Caco-2 (cell line): Measurements from ENCODE around the gene INPP5D. TPM values are rescaled to one million over a fixed set of nuclear protein-coding genes. Genes with fewer than 3 reads are reported as not detected.

Experiments used
- BruUV-seq: library from RNA; stranded (reverse); fragments of 400-500 nt; replicated peaks from 2 replicates; lab custom pipeline; 2021; lab: Mats Ljungman, UMichigan
- CTCF ChIA-PET: fragments of 300-600 bp; sonication (Branson Sonifier 250); formaldehyde crosslinking; loops from one replicate; lab custom pipeline; 2022; ENCODE audit warnings: antibody characterized with exemption; lab: Charles Lee
- POLR2A ChIA-PET: fragments of 300-600 bp; sonication (Branson Sonifier 250); formaldehyde crosslinking; loops from one replicate; lab custom pipeline; 2022; ENCODE audit warnings: antibody characterized with exemption; lab: Charles Lee
- DNase-seq, 2 experiments: peaks; one replicate each; pipeline versions ENCODE4 v3.0.0 to v3.0.0-alpha.2; 2020 to 2022
- H3K27me3 ChIP-seq: replicated peaks from 2 replicates; pipeline ENCODE4 v1.6.0; 2011; ENCODE audit warnings: low read length; ENCODE audit not compliant: control insufficient read depth, insufficient read depth
- H3K36me3 ChIP-seq: 2 replicates; pipeline ENCODE4 v1.5.1; 2011; ENCODE audit warnings: low read length; ENCODE audit not compliant: control insufficient read depth, insufficient read depth
- H3K4me1 ChIP-seq: fragments of 250-450 bp; sonication (Bioruptor Pico); 2 replicates; pipeline ENCODE4 v1.5.1; 2020; ENCODE audit warnings: mild to moderate bottlenecking
- H3K4me3 ChIP-seq: 2 replicates; pipeline ENCODE4 v1.5.1; 2011; ENCODE audit warnings: low read depth, mild to moderate bottlenecking, control low read depth, low read length
- H3K9me3 ChIP-seq: fragments of 250-450 bp; sonication (Bioruptor Pico); 2 replicates; pipeline ENCODE4 v1.5.1; 2020; ENCODE audit warnings: mild to moderate bottlenecking, moderate library complexity
- H3K27ac Mint-ChIP-seq: one replicate; pipeline ENCODE4 v1.8.0; 2022; ENCODE audit warnings: mixed read lengths; ENCODE audit not compliant: unreplicated experiment
- H3K27me3 Mint-ChIP-seq: one replicate; pipeline ENCODE4 v1.8.0; 2022; ENCODE audit warnings: mixed read lengths; ENCODE audit not compliant: insufficient read depth, unreplicated experiment
- H3K36me3 Mint-ChIP-seq: one replicate; pipeline ENCODE4 v1.8.0; 2022; ENCODE audit warnings: mild to moderate bottlenecking, mixed read lengths; ENCODE audit not compliant: insufficient read depth, unreplicated experiment
- H3K4me1 Mint-ChIP-seq: one replicate; pipeline ENCODE4 v1.8.0; 2022; ENCODE audit warnings: low read depth, mixed read lengths; ENCODE audit not compliant: unreplicated experiment
- H3K4me3 Mint-ChIP-seq: one replicate; pipeline ENCODE4 v1.8.0; 2022; ENCODE audit warnings: mild to moderate bottlenecking, moderate library complexity, mixed read lengths; ENCODE audit not compliant: unreplicated experiment
- H3K9me3 Mint-ChIP-seq: one replicate; pipeline ENCODE4 v1.8.0; 2022; ENCODE audit warnings: mixed read lengths; ENCODE audit not compliant: unreplicated experiment
- intact Hi-C: fragments of 100-400 bp; cut with micrococcal nuclease; formaldehyde crosslinking; loops from one replicate; pipeline ENCODE4 v1.10.0; 2022; ENCODE audit not compliant: unreplicated experiment
- total RNA-seq: library from RNA; stranded (reverse); gene quantifications from 2 replicates; pipeline ENCODE4 v1.2.3, GENCODE V29; 2022
- TF ChIP-seq, protein P1 (sequence below), 2 experiments: fragments of 200-600 bp in 1 of 2; IDR thresholded peaks; 1 replicate in 1 of 2; 2 replicates in 1 of 2; pipeline versions ENCODE4 v1.5.1 to v1.8.0; 2011 to 2022; ENCODE audit warnings: antibody characterized with exemption in 1 of 2, control low read depth in 1 of 2, inconsistent platforms in 1 of 2, low read depth in 1 of 2, low read length in 1 of 2, mild to moderate bottlenecking in 1 of 2, moderate library complexity in 1 of 2; ENCODE audit not compliant: insufficient read depth in 1 of 2, severe bottlenecking in 1 of 2, unreplicated experiment in 1 of 2

The INPP5D gene
- total RNA-seq, 1 experiment from 2014 or later = not detected

DNA sequence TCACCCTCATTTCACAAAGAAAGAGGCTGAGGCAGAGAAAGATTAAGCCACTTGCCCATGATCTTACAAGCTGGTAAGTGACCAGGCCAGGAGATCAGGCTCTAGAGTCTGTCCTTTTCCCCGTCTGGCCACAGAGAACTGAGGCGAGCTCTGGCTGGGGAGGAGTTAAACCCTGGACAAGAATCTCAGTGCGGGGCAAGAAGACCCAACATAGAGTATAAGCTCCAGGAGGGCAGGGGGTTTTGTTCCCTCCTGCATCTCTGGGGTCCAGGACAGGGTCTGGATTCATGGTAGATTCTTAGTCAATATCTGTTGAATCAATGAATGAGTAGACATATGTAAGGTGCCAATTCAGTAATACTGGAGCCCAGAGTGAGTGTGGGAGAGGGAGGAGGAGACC, 12.9 kb upstream of the INPP5D start:
- POLR2A ChIA-PET = no interaction called here
- H3K27me3 ChIP-seq = no peaks in the 10 kb centered on the region
- peaks cover 16% of the 10 kb centered on the region for H3K27me3 Mint-ChIP-seq
- no peaks in the 10 kb centered on the region for H3K9me3 Mint-ChIP-seq
- H3K36me3 ChIP-seq = no peaks in the 10 kb centered on the region
- peaks cover 8% of the 10 kb centered on the region for H3K4me1 Mint-ChIP-seq
- no peaks in the 10 kb centered on the region for H3K4me1 ChIP-seq
- H3K36me3 Mint-ChIP-seq = no peaks in the 10 kb centered on the region
- intact Hi-C loops = no loop called here
- TF ChIP-seq, protein P1, sequence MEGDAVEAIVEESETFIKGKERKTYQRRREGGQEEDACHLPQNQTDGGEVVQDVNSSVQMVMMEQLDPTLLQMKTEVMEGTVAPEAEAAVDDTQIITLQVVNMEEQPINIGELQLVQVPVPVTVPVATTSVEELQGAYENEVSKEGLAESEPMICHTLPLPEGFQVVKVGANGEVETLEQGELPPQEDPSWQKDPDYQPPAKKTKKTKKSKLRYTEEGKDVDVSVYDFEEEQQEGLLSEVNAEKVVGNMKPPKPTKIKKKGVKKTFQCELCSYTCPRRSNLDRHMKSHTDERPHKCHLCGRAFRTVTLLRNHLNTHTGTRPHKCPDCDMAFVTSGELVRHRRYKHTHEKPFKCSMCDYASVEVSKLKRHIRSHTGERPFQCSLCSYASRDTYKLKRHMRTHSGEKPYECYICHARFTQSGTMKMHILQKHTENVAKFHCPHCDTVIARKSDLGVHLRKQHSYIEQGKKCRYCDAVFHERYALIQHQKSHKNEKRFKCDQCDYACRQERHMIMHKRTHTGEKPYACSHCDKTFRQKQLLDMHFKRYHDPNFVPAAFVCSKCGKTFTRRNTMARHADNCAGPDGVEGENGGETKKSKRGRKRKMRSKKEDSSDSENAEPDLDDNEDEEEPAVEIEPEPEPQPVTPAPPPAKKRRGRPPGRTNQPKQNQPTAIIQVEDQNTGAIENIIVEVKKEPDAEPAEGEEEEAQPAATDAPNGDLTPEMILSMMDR (IDR thresholded peaks at IDR 0.05; ENCODE audit: insufficient read depth in 1 of 2, low read depth in 1 of 2, low read length in 1 of 2, severe bottlenecking in 1 of 2, unreplicated experiment in 1 of 2) = no peak
- H3K4me3 Mint-ChIP-seq = no peak overlapping the region
- CTCF ChIA-PET = no interaction called here
- H3K27ac Mint-ChIP-seq = no peak overlapping the region
- H3K4me3 ChIP-seq = no peak overlapping the region
- no peak for DNase-seq
- no TSS peak for BruUV-seq
- no peaks in the 10 kb centered on the region for H3K9me3 ChIP-seq

DNA sequence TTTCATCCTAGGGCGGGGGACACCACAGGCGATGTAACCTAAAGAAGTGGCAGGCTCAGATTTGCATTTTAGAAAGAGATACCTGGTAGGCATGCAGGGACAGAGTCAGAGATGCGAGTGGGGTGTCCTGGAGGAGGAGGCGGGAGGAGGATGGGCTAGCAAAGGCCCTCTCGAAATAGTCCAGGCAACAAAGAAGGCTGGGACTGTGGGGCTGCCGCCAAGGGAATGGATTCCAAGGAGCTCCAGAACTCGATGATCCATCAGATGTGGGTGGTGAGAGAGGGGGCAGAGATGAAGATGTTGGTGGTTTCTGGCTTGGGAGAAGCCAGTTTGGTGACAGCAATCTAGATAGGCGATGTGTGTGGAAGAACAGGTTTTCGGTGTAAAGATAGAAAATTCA, 12.5 kb upstream of the INPP5D start:
- BruUV-seq = no TSS peak
- no peaks in the 10 kb centered on the region for H3K27me3 ChIP-seq
- H3K4me1 ChIP-seq = no peaks in the 10 kb centered on the region
- Mint-ChIP-seq H3K27ac (no peak overlapping the region), H3K9me3 (no peaks in the 10 kb centered on the region), H3K4me1 (peaks cover 8% of the 10 kb centered on the region), H3K4me3 (no peak overlapping the region), H3K27me3 (peaks cover 16% of the 10 kb centered on the region), H3K36me3 (no peaks in the 10 kb centered on the region)
- ChIA-PET CTCF (no interaction called here), POLR2A (no interaction called here)
- TF ChIP-seq, protein P1 (IDR thresholded peaks at IDR 0.05; ENCODE audit: insufficient read depth in 1 of 2, low read depth in 1 of 2, low read length in 1 of 2, severe bottlenecking in 1 of 2, unreplicated experiment in 1 of 2) = no peak
- no peaks in the 10 kb centered on the region for H3K36me3 ChIP-seq
- H3K4me3 ChIP-seq = no peak overlapping the region
- intact Hi-C loops = no loop called here
- H3K9me3 ChIP-seq = no peaks in the 10 kb centered on the region
- DNase-seq = no peak

DNA sequence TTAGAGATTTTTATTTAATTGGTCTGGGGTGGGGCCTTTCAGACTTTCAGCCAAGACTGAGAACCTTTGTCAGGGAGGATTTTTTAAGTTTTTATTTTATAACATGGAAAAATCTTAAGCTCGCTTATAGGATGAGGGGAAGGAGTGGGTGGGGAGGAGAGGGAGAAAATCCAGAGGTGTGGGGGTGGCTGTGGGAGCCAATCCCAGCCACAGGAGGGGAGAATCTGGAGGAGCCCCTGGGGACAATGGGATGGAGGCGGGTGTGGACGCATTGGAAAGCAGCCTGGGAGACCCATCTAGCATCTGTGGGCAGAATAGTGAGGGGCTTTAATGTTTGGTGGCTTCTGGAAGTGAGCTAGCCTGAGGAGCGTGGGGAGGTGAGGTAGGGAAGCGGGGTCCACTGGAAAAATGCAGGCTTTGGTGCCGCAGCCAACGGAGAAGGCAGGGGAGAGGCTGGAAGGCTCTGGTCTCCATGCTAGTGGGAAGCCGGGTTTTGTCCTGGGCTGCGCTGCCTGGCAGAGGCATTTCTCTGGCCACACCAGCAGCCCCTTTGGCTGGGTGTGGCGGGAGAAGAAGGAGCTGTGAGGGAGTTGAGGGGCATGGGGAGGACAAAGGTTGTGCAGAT, 11.5 kb upstream of the INPP5D start:
- CTCF ChIA-PET = interaction anchor here (1.0 kb wide), 1 partner anchor 203 kb away, joined by 5 read pairs; the partner anchor contains the start of gene ATG16L1
- POLR2A ChIA-PET = no interaction called here

More for the DNA sequence above, 11.5 kb upstream of the INPP5D start:
- no peaks in the 10 kb centered on the region for H3K4me1 ChIP-seq
- BruUV-seq = no TSS peak
- H3K27me3 ChIP-seq = no peaks in the 10 kb centered on the region
- no peaks in the 10 kb centered on the region for H3K36me3 ChIP-seq
- TF ChIP-seq, protein P1 (IDR thresholded peaks at IDR 0.05; ENCODE audit: insufficient read depth in 1 of 2, low read depth in 1 of 2, low read length in 1 of 2, severe bottlenecking in 1 of 2, unreplicated experiment in 1 of 2) = no peak
- Mint-ChIP-seq H3K36me3 (no peaks in the 10 kb centered on the region), H3K4me3 (no peak overlapping the region), H3K27me3 (peaks cover 13% of the 10 kb centered on the region), H3K4me1 (peaks cover 8% of the 10 kb centered on the region), H3K9me3 (no peaks in the 10 kb centered on the region), H3K27ac (no peak overlapping the region)
- no peak for DNase-seq
- no peaks in the 10 kb centered on the region for H3K9me3 ChIP-seq
- intact Hi-C loops = no loop called here
- H3K4me3 ChIP-seq = no peak overlapping the region
